ENCODE measurements around the gene PPP2R1A.
"Not testable (repeated sequence)": the region's sequence is repeated elsewhere in the genome, so short reads cannot be mapped to it uniquely, and the experiment has no call there.

The PPP2R1A gene

GRCh38 chr19:52248241-52248640 lies 58.4 kb downstream of the PPP2R1A start:
- no peak for DNase-seq

GRCh38 chr19:52258426-52258825 lies 68.6 kb downstream of the PPP2R1A start:
- DNase-seq: peak; percentile 7

- not testable (repeated sequence) for DNase-seq
These were observed 75.7 kb downstream of the PPP2R1A start for GRCh38 chr19:52265556-52265955.

- peak; percentile 91 for DNase-seq
These were observed 79.7 kb downstream of the PPP2R1A start, which contains the start of gene ZNF766 for GRCh38 chr19:52269338-52270261. ZNF766 (plus strand) TSS chr19:52269587; CDS start chr19:52269614, 27 bp downstream.

GRCh38 chr19:52270266-52270885 lies 80.5 kb downstream of the PPP2R1A start:
- no peak for DNase-seq

GRCh38 chr19:52273301-52273700 lies 83.4 kb downstream of the PPP2R1A start:
- DNase-seq: no peak

GRCh38 chr19:52274191-52274590 lies 84.3 kb downstream of the PPP2R1A start:
- DNase-seq: no peak

GRCh38 chr19:52275988-52276387 lies 86.1 kb downstream of the PPP2R1A start:
- no peak for DNase-seq

GRCh38 chr19:52277471-52277870 lies 87.6 kb downstream of the PPP2R1A start:
- no peak for DNase-seq
